Osteocyte (in vitro differentiated cells): ENCODE measurements around the gene LRRC4B. TPM values are rescaled to one million over a fixed set of nuclear protein-coding genes. Genes with fewer than 3 reads are reported as not detected.

ENCODE experiments used
- DNase-seq: peaks from one replicate; pipeline ENCODE4 v3.0.0; 2021; ENCODE audit warnings: mixed read lengths; ENCODE audit not compliant: unreplicated experiment; ENCODE audit errors: extremely low spot score
- H3K27ac Mint-ChIP-seq: one replicate; pipeline ENCODE4 v1.8.0; 2021; ENCODE audit warnings: mild to moderate bottlenecking, mixed read lengths; ENCODE audit not compliant: unreplicated experiment
- H3K27me3 Mint-ChIP-seq: one replicate; pipeline ENCODE4 v1.8.0; 2021; ENCODE audit warnings: mixed read lengths; ENCODE audit not compliant: unreplicated experiment
- H3K36me3 Mint-ChIP-seq: one replicate; pipeline ENCODE4 v1.8.0; 2021; ENCODE audit warnings: mixed read lengths; ENCODE audit not compliant: unreplicated experiment
- H3K4me1 Mint-ChIP-seq: one replicate; pipeline ENCODE4 v1.8.0; 2021; ENCODE audit warnings: mixed read lengths; ENCODE audit not compliant: unreplicated experiment
- H3K4me3 Mint-ChIP-seq: one replicate; pipeline ENCODE4 v1.8.0; 2021; ENCODE audit warnings: mild to moderate bottlenecking, moderate library complexity, mixed read lengths; ENCODE audit not compliant: unreplicated experiment
- H3K9me3 Mint-ChIP-seq: one replicate; pipeline ENCODE4 v1.8.0; 2021; ENCODE audit warnings: mixed read lengths; ENCODE audit not compliant: unreplicated experiment
- total RNA-seq: library from RNA; stranded (reverse); gene quantifications from 2 replicates; pipeline ENCODE4 v1.2.1, GENCODE V29; 2021
- TF ChIP-seq, protein P1 (sequence below): fragments of 200-600 bp; sonication (generic); IDR thresholded peaks from 2 replicates; pipeline ENCODE4 v1.5.0; 2021; ENCODE audit warnings: antibody characterized with exemption, mild to moderate bottlenecking, moderate library complexity

Gene LRRC4B
- total RNA-seq, 1 donor from 2014 or later, result 0.11 TPM

DNA sequence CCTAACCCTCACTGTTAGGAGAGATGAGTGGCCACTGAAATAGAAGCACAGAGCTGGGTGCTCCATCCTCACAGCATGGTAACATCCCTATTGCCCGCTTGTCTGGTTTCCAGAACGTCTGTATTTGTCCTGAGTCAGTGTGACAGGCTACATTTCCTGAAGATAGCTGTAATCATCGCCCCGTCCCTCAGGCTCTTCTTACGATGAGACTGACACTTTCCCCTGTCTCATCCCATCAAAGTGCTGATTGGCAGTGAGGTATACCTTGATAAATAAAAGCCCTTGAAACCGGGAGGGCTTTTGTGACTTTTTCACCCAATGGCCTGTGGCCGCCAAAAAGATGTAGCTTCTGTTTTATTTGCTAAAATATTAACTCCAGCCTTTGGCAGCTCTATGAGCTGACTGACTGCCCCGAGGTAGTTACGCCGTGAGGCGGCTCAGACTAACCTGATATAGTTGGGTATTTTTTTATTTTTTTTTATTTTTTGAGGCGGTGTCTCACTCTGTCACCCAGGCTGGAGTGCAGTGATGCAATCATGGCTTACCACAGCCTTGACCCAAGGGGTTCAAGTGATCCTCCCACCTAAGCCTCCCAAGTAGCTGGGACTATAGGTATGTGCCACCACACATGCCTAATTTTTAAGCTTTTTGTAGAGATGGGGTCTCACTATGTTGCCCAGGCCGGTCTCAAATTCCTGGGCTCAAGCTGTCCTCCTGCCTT is 5.7 kb upstream of the LRRC4B start:
- no peak for DNase-seq
- Mint-ChIP-seq H3K36me3 (no peaks in the 10 kb centered on the region), H3K4me1 (no peaks in the 10 kb centered on the region), H3K27me3 (peaks cover 13% of the 10 kb centered on the region), H3K9me3 (no peaks in the 10 kb centered on the region), H3K4me3 (no peak overlapping the region), H3K27ac (no peak overlapping the region)
- TF ChIP-seq, protein P1, sequence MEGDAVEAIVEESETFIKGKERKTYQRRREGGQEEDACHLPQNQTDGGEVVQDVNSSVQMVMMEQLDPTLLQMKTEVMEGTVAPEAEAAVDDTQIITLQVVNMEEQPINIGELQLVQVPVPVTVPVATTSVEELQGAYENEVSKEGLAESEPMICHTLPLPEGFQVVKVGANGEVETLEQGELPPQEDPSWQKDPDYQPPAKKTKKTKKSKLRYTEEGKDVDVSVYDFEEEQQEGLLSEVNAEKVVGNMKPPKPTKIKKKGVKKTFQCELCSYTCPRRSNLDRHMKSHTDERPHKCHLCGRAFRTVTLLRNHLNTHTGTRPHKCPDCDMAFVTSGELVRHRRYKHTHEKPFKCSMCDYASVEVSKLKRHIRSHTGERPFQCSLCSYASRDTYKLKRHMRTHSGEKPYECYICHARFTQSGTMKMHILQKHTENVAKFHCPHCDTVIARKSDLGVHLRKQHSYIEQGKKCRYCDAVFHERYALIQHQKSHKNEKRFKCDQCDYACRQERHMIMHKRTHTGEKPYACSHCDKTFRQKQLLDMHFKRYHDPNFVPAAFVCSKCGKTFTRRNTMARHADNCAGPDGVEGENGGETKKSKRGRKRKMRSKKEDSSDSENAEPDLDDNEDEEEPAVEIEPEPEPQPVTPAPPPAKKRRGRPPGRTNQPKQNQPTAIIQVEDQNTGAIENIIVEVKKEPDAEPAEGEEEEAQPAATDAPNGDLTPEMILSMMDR, result no peak

DNA sequence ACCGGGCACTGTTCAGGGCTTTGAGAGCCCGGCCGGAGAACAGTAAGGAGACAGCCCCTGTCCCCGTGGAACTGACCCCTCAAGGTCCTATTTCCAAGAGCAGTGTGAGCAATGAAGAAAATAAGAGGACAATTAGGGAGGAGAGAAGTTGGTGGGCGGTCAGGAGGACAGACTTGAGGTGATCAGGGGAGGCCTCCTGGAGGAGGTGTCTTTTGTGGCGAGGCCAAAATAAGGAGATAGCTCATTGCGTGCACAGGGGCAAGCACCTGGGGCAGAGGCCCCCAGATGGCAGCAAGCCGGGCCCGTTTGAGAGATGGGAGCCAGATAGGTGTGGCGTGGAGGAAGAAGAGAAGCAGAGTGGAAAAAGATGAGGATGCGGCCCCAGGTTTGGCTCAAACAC is 2.8 kb upstream of the LRRC4B start:
- no peak for DNase-seq
- Mint-ChIP-seq H3K4me3 (no peak overlapping the region), H3K36me3 (no peaks in the 10 kb centered on the region), H3K9me3 (no peaks in the 10 kb centered on the region), H3K4me1 (no peaks in the 10 kb centered on the region), H3K27ac (no peak overlapping the region), H3K27me3 (peaks cover 19% of the 10 kb centered on the region)
- TF ChIP-seq, protein P1, result no peak

- TF ChIP-seq, protein P1, result no peak
- no peaks in the 10 kb centered on the region for H3K4me1 Mint-ChIP-seq
- no peak overlapping the region for H3K4me3 Mint-ChIP-seq
- DNase-seq, result no peak
- H3K9me3 Mint-ChIP-seq, result no peaks in the 10 kb centered on the region
- H3K27me3 Mint-ChIP-seq, result peaks cover 28% of the 10 kb centered on the region
- H3K27ac Mint-ChIP-seq, result no peak overlapping the region
- H3K36me3 Mint-ChIP-seq, result no peaks in the 10 kb centered on the region
These were observed 1.8 kb upstream of the LRRC4B start for GRCh38 chr19:50569938-50570540.

GRCh38 chr19:50568728-50569698 is 778 bp upstream of the LRRC4B start:
- DNase-seq, result no peak
- H3K4me3 Mint-ChIP-seq, result no peak overlapping the region
- no peak overlapping the region for H3K27ac Mint-ChIP-seq
- no peaks in the 10 kb centered on the region for H3K36me3 Mint-ChIP-seq
- H3K9me3 Mint-ChIP-seq, result no peaks in the 10 kb centered on the region
- H3K4me1 Mint-ChIP-seq, result no peaks in the 10 kb centered on the region
- H3K27me3 Mint-ChIP-seq, result peaks cover 33% of the 10 kb centered on the region
- TF ChIP-seq, protein P1, result no peak
